HCT116 (cell line): Measurements from ENCODE around the gene RAB36.

Experiments
- EZH2 ChIP-seq: fragments of 200-600 bp; sonication (generic); IDR thresholded peaks from 2 replicates; pipeline ENCODE4 v1.6.1; 2017; ENCODE audit warnings: antibody characterized with exemption, mixed run types
- POLR2A ChIP-seq: IDR thresholded peaks from 2 replicates; pipeline ENCODE4 v1.7.0; 2011; ENCODE audit warnings: borderline replicate concordance; ENCODE audit not compliant: insufficient read depth, insufficient read length; ENCODE audit errors: extremely low read depth
- POLR2AphosphoS5 ChIP-seq: IDR thresholded peaks from 2 replicates; pipeline ENCODE4 v1.6.1; 2011; ENCODE audit warnings: mild to moderate bottlenecking, low read depth, low read length, moderate library complexity
- RAD21 ChIP-seq: IDR thresholded peaks from 2 replicates; pipeline ENCODE4 v1.6.1; 2012; ENCODE audit warnings: low read depth, mild to moderate bottlenecking
- SP1 ChIP-seq: IDR thresholded peaks from 2 replicates; pipeline ENCODE4 v1.6.1; 2012; ENCODE audit warnings: low read depth
- ZBTB33 ChIP-seq: IDR thresholded peaks from 2 replicates; pipeline ENCODE4 v1.6.1; 2011; ENCODE audit warnings: mild to moderate bottlenecking, low read length, moderate library complexity; ENCODE audit not compliant: insufficient replicate concordance; ENCODE audit errors: extremely low read depth
- ZNF274 ChIP-seq: fragments of 200-500 bp; sonication (Bioruptor generic); IDR thresholded peaks from 2 replicates; pipeline ENCODE4 v1.6.1; 2014; ENCODE audit warnings: mild to moderate bottlenecking, low read depth, low read length, inconsistent platforms
- TF ChIP-seq, protein P1 (sequence below), 3 experiments: fragments of 200-600 bp in 1 of 3; sonication (generic) in 1 of 3; IDR thresholded peaks in 2 of 3; conservative IDR thresholded peaks in 1 of 3; 2 replicates each; pipeline ENCODE4 v1.5.1; 2012 to 2017; ENCODE audit warnings: low read depth in 2 of 3, low read length in 2 of 3, antibody characterized with exemption in 1 of 3, borderline replicate concordance in 1 of 3, control low read depth in 1 of 3, mild to moderate bottlenecking in 1 of 3, mixed read lengths in 1 of 3, mixed run types in 1 of 3, moderate library complexity in 1 of 3; ENCODE audit not compliant: insufficient read depth in 1 of 3
- TF ChIP-seq, protein P2 (sequence below): IDR thresholded peaks from 2 replicates; pipeline ENCODE4 v1.6.1; 2012

DNA sequence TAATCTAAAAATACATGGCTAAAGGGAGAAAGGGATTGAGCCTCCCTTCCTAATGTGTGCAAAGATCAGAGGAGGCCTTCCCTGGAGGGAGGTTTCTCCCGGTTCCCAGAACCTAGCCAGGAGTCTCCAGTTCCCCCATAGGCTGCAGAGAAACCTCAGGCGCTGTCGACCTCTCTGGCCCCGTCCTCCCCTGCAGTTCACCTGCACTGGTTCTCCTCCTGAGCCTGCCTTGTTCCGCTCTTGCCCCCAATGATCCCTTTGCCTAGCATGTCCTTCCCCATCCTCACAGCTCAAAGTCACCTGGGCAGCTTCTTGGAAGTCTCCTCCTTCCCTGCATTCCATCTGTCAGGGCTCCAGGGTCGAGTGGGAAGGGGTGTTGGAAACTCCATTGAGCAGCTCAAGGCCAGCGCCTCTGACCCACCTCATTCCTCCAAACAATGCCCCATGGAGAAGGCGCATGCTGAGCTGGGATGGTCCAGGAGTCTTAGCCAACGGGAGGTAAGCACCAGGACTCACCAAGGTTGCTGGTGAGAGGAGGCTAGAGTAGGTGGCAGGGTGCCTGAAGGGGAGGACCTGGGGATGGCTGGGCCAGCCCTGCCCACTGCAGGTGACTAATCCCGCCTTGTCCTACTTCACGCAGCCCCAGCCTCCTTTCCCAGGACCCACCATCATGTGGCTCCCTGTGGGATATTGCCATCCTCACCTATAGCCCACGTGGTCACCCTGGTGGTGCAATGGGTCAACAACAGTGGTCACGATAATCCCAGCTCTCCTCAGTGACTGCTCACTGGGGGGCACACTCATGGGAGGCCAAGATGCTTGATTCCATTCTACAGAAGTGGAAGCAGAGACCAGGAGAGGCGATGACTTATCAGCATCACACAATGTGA lies 18.9 kb upstream of the RAB36 start:
- TF ChIP-seq, protein P1, sequence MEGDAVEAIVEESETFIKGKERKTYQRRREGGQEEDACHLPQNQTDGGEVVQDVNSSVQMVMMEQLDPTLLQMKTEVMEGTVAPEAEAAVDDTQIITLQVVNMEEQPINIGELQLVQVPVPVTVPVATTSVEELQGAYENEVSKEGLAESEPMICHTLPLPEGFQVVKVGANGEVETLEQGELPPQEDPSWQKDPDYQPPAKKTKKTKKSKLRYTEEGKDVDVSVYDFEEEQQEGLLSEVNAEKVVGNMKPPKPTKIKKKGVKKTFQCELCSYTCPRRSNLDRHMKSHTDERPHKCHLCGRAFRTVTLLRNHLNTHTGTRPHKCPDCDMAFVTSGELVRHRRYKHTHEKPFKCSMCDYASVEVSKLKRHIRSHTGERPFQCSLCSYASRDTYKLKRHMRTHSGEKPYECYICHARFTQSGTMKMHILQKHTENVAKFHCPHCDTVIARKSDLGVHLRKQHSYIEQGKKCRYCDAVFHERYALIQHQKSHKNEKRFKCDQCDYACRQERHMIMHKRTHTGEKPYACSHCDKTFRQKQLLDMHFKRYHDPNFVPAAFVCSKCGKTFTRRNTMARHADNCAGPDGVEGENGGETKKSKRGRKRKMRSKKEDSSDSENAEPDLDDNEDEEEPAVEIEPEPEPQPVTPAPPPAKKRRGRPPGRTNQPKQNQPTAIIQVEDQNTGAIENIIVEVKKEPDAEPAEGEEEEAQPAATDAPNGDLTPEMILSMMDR (IDR thresholded peaks at IDR 0.05 in 2 of 3, conservative IDR thresholded peaks at IDR 0.05 in 1 of 3; ENCODE audit: borderline replicate concordance in 1 of 3, insufficient read depth in 1 of 3, low read depth in 2 of 3, low read length in 2 of 3) = no peak
- TF ChIP-seq SP1 = no peak
- no peak for TF ChIP-seq ZNF274
- no peak for TF ChIP-seq EZH2
- TF ChIP-seq ZBTB33 = no peak
- no peak for TF ChIP-seq RAD21
- TF ChIP-seq, protein P2, sequence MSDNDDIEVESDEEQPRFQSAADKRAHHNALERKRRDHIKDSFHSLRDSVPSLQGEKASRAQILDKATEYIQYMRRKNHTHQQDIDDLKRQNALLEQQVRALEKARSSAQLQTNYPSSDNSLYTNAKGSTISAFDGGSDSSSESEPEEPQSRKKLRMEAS = no peak
- no peak for TF ChIP-seq POLR2A
- no peak for TF ChIP-seq POLR2AphosphoS5
